Retinal pigment epithelial cell (primary cell): Measurements from ENCODE around the gene PLIN1.

Experiments
- DNase-seq: peaks from one replicate; pipeline ENCODE4 v3.0.0-alpha.2; 2010; ENCODE audit warnings: low read depth
- H3K4me3 ChIP-seq: 2 replicates; pipeline ENCODE4 v1.5.1; 2011; ENCODE audit warnings: mild to moderate bottlenecking, low read length, control low read depth, moderate library complexity
- CTCF ChIP-seq: conservative IDR thresholded peaks from 2 replicates; pipeline ENCODE4 v1.5.1; 2011; ENCODE audit warnings: low read depth, low read length, control low read depth, inconsistent platforms

Gene PLIN1

GRCh38 chr15:89632563-89633430 is 46.4 kb downstream of the PLIN1 start:
- no peak for TF ChIP-seq CTCF
- no peak overlapping the region for H3K4me3 ChIP-seq
- DNase-seq, result no peak

- TF ChIP-seq CTCF, result no peak
- H3K4me3 ChIP-seq, result no peak overlapping the region
- no peak for DNase-seq
Measured at GRCh38 chr15:89631902-89632264, 47.3 kb downstream of the PLIN1 start.

GRCh38 chr15:89630974-89631901 is 47.9 kb downstream of the PLIN1 start:
- DNase-seq, result no peak
- TF ChIP-seq CTCF, result no peak
- no peak overlapping the region for H3K4me3 ChIP-seq

GRCh38 chr15:89630260-89630659 is 48.9 kb downstream of the PLIN1 start:
- no peak for TF ChIP-seq CTCF
- no peak for DNase-seq
- H3K4me3 ChIP-seq, result no peak overlapping the region

GRCh38 chr15:89629829-89630228 is 49.3 kb downstream of the PLIN1 start:
- no peak for DNase-seq
- H3K4me3 ChIP-seq, result no peak overlapping the region
- no peak for TF ChIP-seq CTCF

- H3K4me3 ChIP-seq, result no peak overlapping the region
- TF ChIP-seq CTCF, result no peak
- DNase-seq, result no peak
Measured at GRCh38 chr15:89628806-89629715, 50.1 kb downstream of the PLIN1 start.
